ENCODE results near the gene STAT1. TPM values are rescaled to one million over a fixed set of nuclear protein-coding genes. Genes with fewer than 3 reads are reported as not detected.

STAT1 gene
- total and polyA plus RNA-seq, 3 donors from 2014 or later = 52.7 to 87.1 (median 60.5) TPM

DNA sequence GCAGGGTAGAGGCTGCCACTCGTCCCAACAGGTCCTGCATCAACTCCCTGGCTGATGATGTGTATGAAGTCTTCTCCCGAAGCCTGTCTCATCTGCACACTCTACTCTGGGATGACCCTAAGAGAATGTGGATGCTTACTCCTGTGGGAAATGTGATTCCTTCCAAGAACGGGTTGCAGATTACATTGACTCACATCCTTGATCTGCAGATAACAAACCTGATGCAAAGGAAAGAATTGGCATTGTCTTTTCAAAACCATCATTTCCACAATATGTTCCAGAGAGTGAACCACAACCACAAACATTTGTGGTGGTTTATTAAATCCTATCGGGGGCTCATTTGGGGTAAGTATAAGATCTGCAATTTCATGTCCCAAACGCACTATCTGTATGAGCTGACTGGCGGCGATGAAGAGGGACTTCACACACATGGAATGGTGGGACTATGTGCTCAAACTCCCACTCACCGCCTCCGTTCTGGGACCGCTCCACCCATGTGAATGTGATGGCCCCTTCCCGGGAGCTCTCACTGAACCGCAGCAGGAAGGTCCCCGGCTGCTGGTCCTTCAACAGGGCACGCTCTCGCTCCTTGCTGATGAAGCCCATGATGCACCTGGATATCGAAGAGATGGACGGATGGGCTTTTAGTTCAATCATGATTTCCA, 35.5 kb downstream of the STAT1 start:
- Histone ChIP-seq H3K9me3 (no peaks in the 10 kb centered on the region), H3K27ac (no peak overlapping the region), H3K4me3 (no peak overlapping the region), H3K27me3 (no peaks in the 10 kb centered on the region), H3K36me3 (ENCODE audit: low read depth, missing control alignments) (no peaks in the 10 kb centered on the region), H3K4me1 (peaks cover 17% of the 10 kb centered on the region)
- no peak for DNase-seq
- intact Hi-C loops (cut with DNase I; ENCODE audit: low total_unique reads) = no loop called here
- 91 to 95% methylated on average over 17 of the region's 17 CpGs for WGBS, 2 donors
- TF ChIP-seq, protein P1, sequence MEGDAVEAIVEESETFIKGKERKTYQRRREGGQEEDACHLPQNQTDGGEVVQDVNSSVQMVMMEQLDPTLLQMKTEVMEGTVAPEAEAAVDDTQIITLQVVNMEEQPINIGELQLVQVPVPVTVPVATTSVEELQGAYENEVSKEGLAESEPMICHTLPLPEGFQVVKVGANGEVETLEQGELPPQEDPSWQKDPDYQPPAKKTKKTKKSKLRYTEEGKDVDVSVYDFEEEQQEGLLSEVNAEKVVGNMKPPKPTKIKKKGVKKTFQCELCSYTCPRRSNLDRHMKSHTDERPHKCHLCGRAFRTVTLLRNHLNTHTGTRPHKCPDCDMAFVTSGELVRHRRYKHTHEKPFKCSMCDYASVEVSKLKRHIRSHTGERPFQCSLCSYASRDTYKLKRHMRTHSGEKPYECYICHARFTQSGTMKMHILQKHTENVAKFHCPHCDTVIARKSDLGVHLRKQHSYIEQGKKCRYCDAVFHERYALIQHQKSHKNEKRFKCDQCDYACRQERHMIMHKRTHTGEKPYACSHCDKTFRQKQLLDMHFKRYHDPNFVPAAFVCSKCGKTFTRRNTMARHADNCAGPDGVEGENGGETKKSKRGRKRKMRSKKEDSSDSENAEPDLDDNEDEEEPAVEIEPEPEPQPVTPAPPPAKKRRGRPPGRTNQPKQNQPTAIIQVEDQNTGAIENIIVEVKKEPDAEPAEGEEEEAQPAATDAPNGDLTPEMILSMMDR (IDR thresholded peaks at IDR 0.05) = no peak
- TF ChIP-seq POLR2A (IDR thresholded peaks at IDR 0.05) = no peak

DNA sequence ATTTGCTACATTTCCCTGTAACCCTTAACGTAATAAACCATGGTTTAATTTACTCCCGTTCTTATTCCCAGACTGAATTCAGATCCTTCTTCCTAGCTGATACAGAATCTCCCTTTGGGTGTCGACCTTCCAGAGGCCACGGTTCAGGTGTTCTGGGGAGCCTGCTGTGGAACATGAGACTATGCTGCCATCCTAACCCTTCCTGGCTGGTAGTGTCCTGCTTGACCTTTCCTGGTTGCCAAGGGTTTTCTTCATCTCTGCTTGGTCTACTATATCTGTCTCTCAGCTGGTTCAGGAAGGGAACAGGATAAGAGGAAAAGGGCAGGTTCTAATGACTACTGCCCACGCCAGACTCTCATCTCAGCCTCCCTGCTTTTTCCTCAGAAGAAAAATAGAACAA, 36.5 kb downstream of the STAT1 start:
- WGBS, 2 donors = 94% methylated on average over 5 of the region's 5 CpGs
- intact Hi-C loops (cut with DNase I; ENCODE audit: low total_unique reads) = no loop called here
- TF ChIP-seq POLR2A (IDR thresholded peaks at IDR 0.05) = no peak
- TF ChIP-seq, protein P1 (IDR thresholded peaks at IDR 0.05) = no peak

DNA sequence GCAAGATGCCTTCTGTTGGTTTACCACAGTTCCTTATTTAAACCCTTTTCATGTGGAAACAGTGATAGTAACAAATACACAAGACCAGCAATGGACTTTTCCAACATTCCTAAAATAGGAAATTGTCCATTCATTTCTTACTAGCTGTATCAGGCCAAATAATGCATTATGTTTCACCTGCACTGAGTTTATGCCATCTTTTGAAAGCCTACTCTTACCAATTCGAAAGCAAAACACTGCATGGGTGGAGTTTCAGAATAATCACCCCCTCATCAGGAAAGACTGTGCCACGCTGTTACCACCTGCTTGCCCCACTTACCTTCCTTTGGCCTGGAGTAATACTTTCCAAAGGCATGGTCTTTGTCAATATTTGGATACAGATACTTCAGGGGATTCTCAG, 37.5 kb downstream of the STAT1 start:
- intact Hi-C loops (cut with DNase I; ENCODE audit: low total_unique reads) = no loop called here
- no peak overlapping the region for H3K27ac ChIP-seq
- TF ChIP-seq POLR2A (IDR thresholded peaks at IDR 0.05) = no peak
- TF ChIP-seq, protein P1 (IDR thresholded peaks at IDR 0.05) = no peak
- H3K36me3 ChIP-seq (ENCODE audit: low read depth, missing control alignments) = no peaks in the 10 kb centered on the region
- no peaks in the 10 kb centered on the region for H3K9me3 ChIP-seq
- DNase-seq = no peak
- peaks cover 17% of the 10 kb centered on the region for H3K4me1 ChIP-seq
- 94 to 96% methylated on average over 2 of the region's 2 CpGs for WGBS, 2 donors
- H3K4me3 ChIP-seq = no peak overlapping the region
- H3K27me3 ChIP-seq = no peaks in the 10 kb centered on the region

More for the DNA sequence above, 36.5 kb downstream of the STAT1 start:
- Histone ChIP-seq H3K4me3 (no peak overlapping the region), H3K9me3 (no peaks in the 10 kb centered on the region), H3K4me1 (peaks cover 17% of the 10 kb centered on the region), H3K36me3 (ENCODE audit: low read depth, missing control alignments) (no peaks in the 10 kb centered on the region), H3K27me3 (no peaks in the 10 kb centered on the region), H3K27ac (no peak overlapping the region)
- no peak for DNase-seq

DNA sequence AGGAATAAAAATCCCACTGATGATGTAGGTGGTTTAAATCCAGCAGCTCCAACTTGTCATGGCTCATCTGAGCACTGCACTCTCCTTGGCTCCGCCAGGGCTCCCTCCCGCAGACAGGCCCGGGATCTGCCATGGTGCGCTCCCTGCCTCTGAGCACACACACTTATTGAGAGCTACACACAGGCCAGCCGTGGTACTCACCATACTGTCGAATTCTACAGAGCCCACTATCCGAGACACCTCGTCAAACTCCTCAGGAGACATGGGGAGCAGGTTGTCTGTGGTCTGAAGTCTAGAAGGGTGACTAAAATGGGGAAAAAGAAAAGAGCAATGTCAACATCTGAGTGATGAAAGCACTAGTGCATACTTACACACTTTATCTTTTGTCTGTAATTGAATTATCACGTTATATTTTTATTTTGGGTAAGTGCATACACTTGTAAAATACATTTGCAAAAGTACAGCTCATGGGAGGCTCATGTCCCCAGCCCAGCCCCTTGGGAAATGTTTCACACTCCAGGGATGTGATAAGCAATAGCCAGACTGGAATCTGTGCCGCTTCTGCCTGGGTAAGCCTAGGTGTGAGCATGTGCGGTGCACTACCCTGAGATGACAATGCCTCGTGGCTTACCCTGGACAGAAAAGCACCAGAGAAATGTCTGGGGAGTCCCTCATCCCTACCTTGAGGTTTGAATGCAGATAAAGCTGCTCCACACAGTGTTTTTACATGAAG, 39.2 kb downstream of the STAT1 start:
- TF ChIP-seq, protein P1 (IDR thresholded peaks at IDR 0.05) = no peak
- no peak for TF ChIP-seq POLR2A (IDR thresholded peaks at IDR 0.05)
- intact Hi-C loops (cut with DNase I; ENCODE audit: low total_unique reads) = no loop called here
- Histone ChIP-seq H3K9me3 (no peaks in the 10 kb centered on the region), H3K36me3 (ENCODE audit: low read depth, missing control alignments) (no peaks in the 10 kb centered on the region), H3K4me3 (no peak overlapping the region), H3K27me3 (no peaks in the 10 kb centered on the region), H3K4me1 (peaks cover 7% of the 10 kb centered on the region), H3K27ac (no peak overlapping the region)
- no peak for DNase-seq
- 86 to 90% methylated on average over 12 of the region's 12 CpGs for WGBS, 2 donors
